ENCODE data around the gene WFDC5.

WFDC5 gene

GRCh38 chr20:45094864-45095574, 20.0 kb downstream of the WFDC5 start:
- Histone ChIP-seq H3K4me3 (ENCODE audit: low read length) (no peak overlapping the region), H3K27me3 (ENCODE audit: control insufficient read depth, low read length) (peaks cover 2% of the 10 kb centered on the region; the same call in 1 of the 2 replicates), H3K9me3 (ENCODE audit: control insufficient read depth, insufficient read depth, low read length) (no peaks in the 10 kb centered on the region), H4K20me1 (ENCODE audit: control insufficient read depth, insufficient read depth, low read depth, low read length) (0 out of 2 replicates have a peak, but pooled peaks cover 3% of the 10 kb centered on the region), H3K4me1 (ENCODE audit: control insufficient read depth, low read length) (peaks cover 30% of the 10 kb centered on the region), H3K27ac (ENCODE audit: low read depth, low read length) (no peak overlapping the region), H3K36me3 (ENCODE audit: control insufficient read depth, low read length) (peaks cover 10% of the 10 kb centered on the region; the same call in 1 of the 2 replicates), H3K4me2 (ENCODE audit: low read length) (no peak overlapping the region), H3K79me2 (ENCODE audit: control insufficient read depth, low read length) (no peaks in the 10 kb centered on the region), H3K9me2 (replicated peaks; ENCODE audit: control insufficient read depth, low read length) (no peaks in the 10 kb centered on the region), H3F3A (ENCODE audit: control insufficient read depth, insufficient read depth) (no peaks in the 10 kb centered on the region)
- TF ChIP-seq CTCF (IDR thresholded peaks at IDR 0.05; ENCODE audit: low read depth, low read length, poor library complexity, severe bottlenecking) (no peak), EZH2phosphoT487 (IDR thresholded peaks at IDR 0.05; ENCODE audit: borderline replicate concordance, low read length) (no peak)

GRCh38 chr20:45094201-45094600, 20.8 kb downstream of the WFDC5 start:
- TF ChIP-seq CTCF (IDR thresholded peaks at IDR 0.05; ENCODE audit: low read depth, low read length, poor library complexity, severe bottlenecking), result no peak
- no peak for TF ChIP-seq EZH2phosphoT487 (IDR thresholded peaks at IDR 0.05; ENCODE audit: borderline replicate concordance, low read length)
- H4K20me1 ChIP-seq (ENCODE audit: control insufficient read depth, insufficient read depth, low read depth, low read length), result no peaks in the 10 kb centered on the region

GRCh38 chr20:45092898-45093297, 22.1 kb downstream of the WFDC5 start:
- no peak overlapping the region for H3K4me3 ChIP-seq (ENCODE audit: low read length)
- no peaks in the 10 kb centered on the region for H3F3A ChIP-seq (ENCODE audit: control insufficient read depth, insufficient read depth)
- H3K36me3 ChIP-seq (ENCODE audit: control insufficient read depth, low read length), result peaks cover 22% of the 10 kb centered on the region
- H3K27me3 ChIP-seq (ENCODE audit: control insufficient read depth, low read length), result no peaks in the 10 kb centered on the region
- no peaks in the 10 kb centered on the region for H3K79me2 ChIP-seq (ENCODE audit: control insufficient read depth, low read length)
- H3K4me1 ChIP-seq (ENCODE audit: control insufficient read depth, low read length), result peaks cover 30% of the 10 kb centered on the region
- no peaks in the 10 kb centered on the region for H3K9me3 ChIP-seq (ENCODE audit: control insufficient read depth, insufficient read depth, low read length)
- H4K20me1 ChIP-seq (ENCODE audit: control insufficient read depth, insufficient read depth, low read depth, low read length), result no peaks in the 10 kb centered on the region
- TF ChIP-seq EZH2phosphoT487 (IDR thresholded peaks at IDR 0.05; ENCODE audit: borderline replicate concordance, low read length), result no peak
- no peak overlapping the region for H3K27ac ChIP-seq (ENCODE audit: low read depth, low read length)
- no peak overlapping the region for H3K4me2 ChIP-seq (ENCODE audit: low read length)
- H3K9me2 ChIP-seq (replicated peaks; ENCODE audit: control insufficient read depth, low read length), result no peaks in the 10 kb centered on the region

More at GRCh38 chr20:45094201-45094600, 20.8 kb downstream of the WFDC5 start:
- Histone ChIP-seq H3K36me3 (ENCODE audit: control insufficient read depth, low read length) (peaks cover 18% of the 10 kb centered on the region), H3K27ac (ENCODE audit: low read depth, low read length) (no peak overlapping the region), H3K79me2 (ENCODE audit: control insufficient read depth, low read length) (no peaks in the 10 kb centered on the region), H3K4me1 (ENCODE audit: control insufficient read depth, low read length) (peaks cover 30% of the 10 kb centered on the region), H3K4me2 (ENCODE audit: low read length) (no peak overlapping the region), H3K4me3 (ENCODE audit: low read length) (no peak overlapping the region), H3K9me3 (ENCODE audit: control insufficient read depth, insufficient read depth, low read length) (no peaks in the 10 kb centered on the region), H3K9me2 (replicated peaks; ENCODE audit: control insufficient read depth, low read length) (no peaks in the 10 kb centered on the region), H3F3A (ENCODE audit: control insufficient read depth, insufficient read depth) (no peaks in the 10 kb centered on the region), H3K27me3 (ENCODE audit: control insufficient read depth, low read length) (no peaks in the 10 kb centered on the region)

GRCh38 chr20:45091366-45091765, 23.6 kb downstream of the WFDC5 start:
- no peaks in the 10 kb centered on the region for H3K9me3 ChIP-seq (ENCODE audit: control insufficient read depth, insufficient read depth, low read length)
- H3K79me2 ChIP-seq (ENCODE audit: control insufficient read depth, low read length), result no peaks in the 10 kb centered on the region
- no peak overlapping the region for H3K4me3 ChIP-seq (ENCODE audit: low read length)
- TF ChIP-seq EZH2phosphoT487 (IDR thresholded peaks at IDR 0.05; ENCODE audit: borderline replicate concordance, low read length) (no peak), CTCF (IDR thresholded peaks at IDR 0.05; ENCODE audit: low read depth, low read length, poor library complexity, severe bottlenecking) (no peak)
- peaks cover 44% of the 10 kb centered on the region for H3K4me1 ChIP-seq (ENCODE audit: control insufficient read depth, low read length)
- H3K9me2 ChIP-seq (replicated peaks; ENCODE audit: control insufficient read depth, low read length), result no peaks in the 10 kb centered on the region
- H3K36me3 ChIP-seq (ENCODE audit: control insufficient read depth, low read length), result peaks cover 29% of the 10 kb centered on the region
- peak overlapping the region; percentile 35; the same call in 1 of the 2 replicates for H3K4me2 ChIP-seq (ENCODE audit: low read length)
- H3K27me3 ChIP-seq (ENCODE audit: control insufficient read depth, low read length), result no peaks in the 10 kb centered on the region
- no peaks in the 10 kb centered on the region for H4K20me1 ChIP-seq (ENCODE audit: control insufficient read depth, insufficient read depth, low read depth, low read length)
- no peak overlapping the region for H3K27ac ChIP-seq (ENCODE audit: low read depth, low read length)
- H3F3A ChIP-seq (ENCODE audit: control insufficient read depth, insufficient read depth), result no peaks in the 10 kb centered on the region

Data from DOHH2 (cell line).